Kidney (tissue), 14 donors: Measurements from ENCODE around the gene CLIC4. TPM values are rescaled to one million over a fixed set of nuclear protein-coding genes. Genes with fewer than 3 reads are reported as not detected.
"Not testable (repeated sequence)": the region's sequence is repeated elsewhere in the genome, so short reads cannot be mapped to it uniquely, and the experiment has no call there.

ENCODE experiments used
- DNase-seq, 5 donors: peaks; one replicate each; pipeline ENCODE4 v3.0.0-alpha.2; 2013 to 2020
- FAIRE-seq: peaks from 2 replicates; lab custom pipeline; 2012; peaks lifted over from hg19 to GRCh38; lab: Jason Lieb, UNC
- H3K27ac ChIP-seq, 2 donors: one replicate each; pipeline ENCODE4 v1.7.0; 2013; ENCODE audit warnings: low read depth in 2 of 2, low read length in 2 of 2, inconsistent platforms in 1 of 2
- H3K27me3 ChIP-seq: one replicate; pipeline ENCODE4 v1.7.1; 2013; ENCODE audit warnings: low read length, inconsistent platforms; ENCODE audit not compliant: control insufficient read depth, insufficient read depth
- H3K36me3 ChIP-seq, 3 donors: one replicate each; pipeline versions ENCODE4 v1.7.0 to v1.7.1; 2013; ENCODE audit warnings: low read length in 3 of 3, control low read depth in 1 of 3, inconsistent platforms in 1 of 3; ENCODE audit not compliant: insufficient read depth in 3 of 3, control insufficient read depth in 2 of 3
- H3K4me1 ChIP-seq, 3 donors: one replicate each; pipeline versions ENCODE4 v1.7.0 to v1.7.1; 2013; ENCODE audit warnings: low read length in 3 of 3, inconsistent platforms in 1 of 3, low read depth in 1 of 3; ENCODE audit not compliant: control insufficient read depth in 2 of 3, insufficient read depth in 2 of 3
- H3K4me3 ChIP-seq, 3 donors: one replicate each; pipeline versions ENCODE4 v1.7.0 to v1.8.1; 2013; ENCODE audit warnings: low read length in 3 of 3, control low read depth in 1 of 3, inconsistent platforms in 1 of 3
- H3K9ac ChIP-seq, 3 donors: one replicate each; pipeline versions ENCODE4 v1.7.0 to v1.7.1; 2013; ENCODE audit warnings: low read length in 3 of 3, control low read depth in 1 of 3, inconsistent platforms in 1 of 3
- H3K9me3 ChIP-seq, 3 donors: one replicate each; pipeline versions ENCODE4 v1.7.0 to v1.7.1; 2013; ENCODE audit warnings: low read length in 3 of 3, control low read depth in 1 of 3, inconsistent platforms in 1 of 3; ENCODE audit not compliant: control insufficient read depth in 2 of 3, insufficient read depth in 1 of 3
- intact Hi-C: fragments of 100-400 bp; cut with DNase I; formaldehyde crosslinking; loops from one replicate; pipeline ENCODE4 v1.11.1; 2022
- polyA plus RNA-seq: library from polyadenylated mRNA; stranded (reverse); fragments of 350-450 nt; fragmentation: Illumina TruSeq; extraction: RNeasy Lipid Tissue Mini Kit (QIAGEN cat#74804); gene quantifications from one replicate; pipeline ENCODE4 v1.2.3, GENCODE V29; 2014; ENCODE audit warnings: low read depth, low replicate concordance; ENCODE audit not compliant: insufficient read depth
- total RNA-seq: library from RNA; stranded (reverse); fragmentation: NEBNext Ultra II Directional; extraction: Animal tissue kit (Norgen Biotek cat#: 25700); gene quantifications from one replicate; pipeline ENCODE4 v1.2.1, GENCODE V29; 2021
- TF ChIP-seq, protein P1 (sequence below): IDR thresholded peaks from 3 replicates; pipeline ENCODE4 v1.5.1; 2012; ENCODE audit warnings: mild to moderate bottlenecking, moderate library complexity, borderline replicate concordance; ENCODE audit not compliant: insufficient read depth; ENCODE audit errors: extremely low read depth
- donor health status: control.
- donor health status: control.
- donor health status: control.
- donor health status: control.
- donor health status: control.
- donor health status: DM: yes; HTN: yes; CAD: no.
- donor health status: Normal renal cell carcinoma (clear cell type).

Gene CLIC4
- total and polyA plus RNA-seq, 2 donors from 2014 or later = 72.7 to 315 TPM

DNA sequence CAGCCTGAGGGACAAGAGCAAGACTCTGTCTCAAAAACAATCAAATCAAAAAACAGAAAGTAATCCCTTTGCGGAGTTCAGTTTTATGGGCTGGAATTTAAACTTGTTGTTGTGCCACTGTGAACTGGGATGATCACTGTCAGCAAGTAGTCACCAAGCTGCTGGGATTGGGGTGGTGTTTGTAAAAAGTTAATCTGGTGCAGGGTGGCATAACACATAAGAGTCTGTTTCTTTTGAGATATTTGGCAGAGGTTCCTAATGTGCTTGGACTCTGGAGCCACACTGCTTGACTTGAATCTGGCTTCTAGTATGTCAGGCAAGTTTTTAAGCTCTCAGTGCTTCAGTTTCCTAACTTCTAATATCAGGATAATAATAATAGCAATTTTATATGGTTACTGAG, 6.6 kb downstream of the CLIC4 start:
- H3K36me3 ChIP-seq = no peaks in the 10 kb centered on the region
- H3K9me3 ChIP-seq = no peaks in the 10 kb centered on the region
- TF ChIP-seq, protein P1, sequence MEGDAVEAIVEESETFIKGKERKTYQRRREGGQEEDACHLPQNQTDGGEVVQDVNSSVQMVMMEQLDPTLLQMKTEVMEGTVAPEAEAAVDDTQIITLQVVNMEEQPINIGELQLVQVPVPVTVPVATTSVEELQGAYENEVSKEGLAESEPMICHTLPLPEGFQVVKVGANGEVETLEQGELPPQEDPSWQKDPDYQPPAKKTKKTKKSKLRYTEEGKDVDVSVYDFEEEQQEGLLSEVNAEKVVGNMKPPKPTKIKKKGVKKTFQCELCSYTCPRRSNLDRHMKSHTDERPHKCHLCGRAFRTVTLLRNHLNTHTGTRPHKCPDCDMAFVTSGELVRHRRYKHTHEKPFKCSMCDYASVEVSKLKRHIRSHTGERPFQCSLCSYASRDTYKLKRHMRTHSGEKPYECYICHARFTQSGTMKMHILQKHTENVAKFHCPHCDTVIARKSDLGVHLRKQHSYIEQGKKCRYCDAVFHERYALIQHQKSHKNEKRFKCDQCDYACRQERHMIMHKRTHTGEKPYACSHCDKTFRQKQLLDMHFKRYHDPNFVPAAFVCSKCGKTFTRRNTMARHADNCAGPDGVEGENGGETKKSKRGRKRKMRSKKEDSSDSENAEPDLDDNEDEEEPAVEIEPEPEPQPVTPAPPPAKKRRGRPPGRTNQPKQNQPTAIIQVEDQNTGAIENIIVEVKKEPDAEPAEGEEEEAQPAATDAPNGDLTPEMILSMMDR = no peak
- H3K4me3 ChIP-seq = peak overlapping the region in 1 of 3 donors; percentile 35
- peaks cover 0 to 8% (median 4%) of the 10 kb centered on the region in 3 donors for H3K4me1 ChIP-seq
- DNase-seq (no peak), FAIRE-seq (no peak)
- peak overlapping the region; percentile 32 to 69 for H3K27ac ChIP-seq
- intact Hi-C loops = no loop called here
- no peaks in the 10 kb centered on the region for H3K27me3 ChIP-seq
- peak overlapping the region in 1 of 3 donors; percentile 26 for H3K9ac ChIP-seq

DNA sequence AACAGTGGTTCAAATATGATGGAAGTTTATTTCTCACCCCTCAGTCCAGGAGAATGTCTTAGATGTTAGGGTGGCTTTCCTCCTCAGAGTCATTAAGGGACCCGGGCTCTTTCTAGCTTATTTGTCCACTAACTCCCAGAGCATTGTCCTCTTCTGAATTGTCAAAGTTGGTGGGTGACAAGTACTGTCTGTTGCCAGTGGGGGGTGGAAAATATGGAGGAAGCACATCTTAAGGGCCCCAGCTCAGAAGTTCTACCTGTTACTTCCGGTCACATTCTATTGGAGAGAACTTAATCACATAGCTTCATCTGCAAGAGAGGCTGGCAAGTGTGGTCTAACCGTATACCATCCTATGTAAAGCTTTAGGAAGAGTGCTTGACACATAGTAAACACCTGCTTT, 7.1 kb downstream of the CLIC4 start:
- H3K4me3 ChIP-seq = peak overlapping the region in 1 of 3 donors; percentile 35
- peak overlapping the region in 1 of 2 donors; percentile 32 for H3K27ac ChIP-seq
- H3K9ac ChIP-seq = no peak overlapping the region
- DNase-seq (no peak), FAIRE-seq (no peak)
- H3K9me3 ChIP-seq = no peaks in the 10 kb centered on the region
- peaks cover 0 to 8% (median 4%) of the 10 kb centered on the region in 3 donors for H3K4me1 ChIP-seq
- no peaks in the 10 kb centered on the region for H3K27me3 ChIP-seq
- H3K36me3 ChIP-seq = no peaks in the 10 kb centered on the region
- intact Hi-C loops = no loop called here
- TF ChIP-seq, protein P1 = no peak

DNA sequence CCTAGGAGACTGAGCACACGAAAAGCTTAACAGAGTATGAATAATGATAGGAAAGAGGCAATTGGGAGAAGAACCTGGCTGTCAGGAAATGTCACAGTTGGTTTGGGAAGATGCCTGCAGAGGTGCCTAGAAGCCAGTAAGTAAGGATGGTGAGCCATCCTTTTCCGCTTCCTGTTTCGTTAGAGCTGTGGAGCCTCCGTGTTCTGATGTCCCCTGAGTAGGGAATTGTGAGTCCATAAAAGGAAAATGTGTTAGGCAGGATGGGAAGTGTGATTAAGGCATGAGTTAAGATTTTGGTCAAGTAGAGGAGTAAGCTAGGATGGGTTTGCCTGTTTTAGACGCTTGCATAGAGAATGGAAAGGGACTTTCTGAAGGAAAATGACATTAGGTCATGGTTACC, 9.0 kb downstream of the CLIC4 start:
- no peak for FAIRE-seq
- intact Hi-C loops = no loop called here

DNA sequence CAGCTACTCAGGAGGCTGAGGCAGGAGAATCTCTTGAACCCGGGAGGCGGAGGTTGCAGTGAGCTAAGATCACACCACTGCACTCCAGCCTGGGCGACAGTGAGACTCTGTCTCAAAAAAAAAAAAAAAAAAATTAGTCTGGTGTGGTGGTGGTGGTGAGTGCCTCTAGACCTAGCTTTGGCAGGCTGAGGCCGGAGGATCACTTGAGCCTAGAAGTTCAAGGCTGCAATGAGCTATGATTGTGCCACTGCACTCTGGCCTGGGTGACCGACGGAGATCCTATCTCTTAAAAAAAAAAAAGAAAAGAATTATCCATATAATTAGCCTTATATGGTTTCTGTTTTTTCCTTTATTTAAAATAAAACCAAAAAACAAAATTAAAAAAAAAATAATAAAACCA, 10.1 kb downstream of the CLIC4 start:
- H3K4me3 ChIP-seq, H3K36me3 ChIP-seq, H3K9ac ChIP-seq, H3K27ac ChIP-seq, H3K9me3 ChIP-seq, intact Hi-C loops, H3K4me1 ChIP-seq, DNase-seq, H3K27me3 ChIP-seq, FAIRE-seq: not testable (repeated sequence)

More for the DNA sequence above, 9.0 kb downstream of the CLIC4 start:
- no peaks in the 10 kb centered on the region for H3K36me3 ChIP-seq
- TF ChIP-seq, protein P1 = no peak
- H3K9ac ChIP-seq = no peak overlapping the region
- peak overlapping the region in 1 of 2 donors; percentile 32 for H3K27ac ChIP-seq
- no peak for DNase-seq
- H3K4me1 ChIP-seq = peaks cover 0 to 4% (median 4%) of the 10 kb centered on the region in 3 donors
- no peaks in the 10 kb centered on the region for H3K27me3 ChIP-seq
- H3K9me3 ChIP-seq = no peaks in the 10 kb centered on the region
- H3K4me3 ChIP-seq = no peak overlapping the region
